OCI-LY7 (cell line): ENCODE results near the gene MTHFR. TPM values are rescaled to one million over a fixed set of nuclear protein-coding genes. Genes with fewer than 3 reads are reported as not detected.

Experiments used
- BruUV-seq: library from RNA; stranded (reverse); fragments of 400-500 nt; replicated peaks from 2 replicates; lab custom pipeline; 2021; lab: Mats Ljungman, UMichigan
- CTCF ChIA-PET: fragments of 300-600 bp; sonication (Branson Sonifier 250); formaldehyde crosslinking; loops from one replicate; lab custom pipeline; 2022; ENCODE audit warnings: antibody characterized with exemption; ENCODE audit not compliant: unreplicated experiment; lab: Charles Lee
- POLR2A ChIA-PET: fragments of 300-600 bp; sonication (Branson Sonifier 250); formaldehyde crosslinking; loops from one replicate; lab custom pipeline; 2022; ENCODE audit warnings: antibody characterized with exemption; lab: Charles Lee
- DNase-seq: peaks from one replicate; pipeline ENCODE4 v3.0.0-alpha.2; 2015; ENCODE audit warnings: low spot score
- H2AFZ ChIP-seq: fragments of 200-600 bp; sonication (generic), shearing (Covaris generic); 2 replicates; pipeline ENCODE4 v1.6.1; 2014; ENCODE audit warnings: mild to moderate bottlenecking, antibody characterized with exemption, low read length, moderate library complexity
- H3K27ac ChIP-seq: fragments of 200-600 bp; sonication (generic); 2 replicates; pipeline ENCODE4 v1.5.1; 2014; ENCODE audit warnings: mixed run types, low read depth, mild to moderate bottlenecking, moderate library complexity, low read length, inconsistent platforms; ENCODE audit not compliant: poor library complexity, severe bottlenecking
- H3K36me3 ChIP-seq: fragments of 200-600 bp; sonication (generic); 2 replicates; pipeline ENCODE4 v1.6.1; 2014; ENCODE audit warnings: mild to moderate bottlenecking, antibody characterized with exemption, low read length, moderate library complexity, mixed read lengths; ENCODE audit not compliant: insufficient read depth
- H3K4me1 ChIP-seq: fragments of 200-600 bp; sonication (generic); 2 replicates; pipeline ENCODE4 v1.5.1; 2014; ENCODE audit warnings: mild to moderate bottlenecking, low read length; ENCODE audit not compliant: insufficient read depth, poor library complexity, severe bottlenecking
- H3K4me2 ChIP-seq: fragments of 200-600 bp; sonication (generic); 2 replicates; pipeline ENCODE4 v1.6.1; 2014; ENCODE audit warnings: mild to moderate bottlenecking, low read length
- H3K4me3 ChIP-seq: fragments of 200-600 bp; sonication (generic); 2 replicates; pipeline ENCODE4 v1.5.1; 2014; ENCODE audit warnings: mild to moderate bottlenecking, low read depth, low read length; ENCODE audit not compliant: poor library complexity, severe bottlenecking
- H3K79me2 ChIP-seq: fragments of 200-600 bp; sonication (generic); 2 replicates; pipeline ENCODE4 v1.6.1; 2016; ENCODE audit warnings: low read depth, mild to moderate bottlenecking, low read length, moderate library complexity, mixed read lengths; ENCODE audit not compliant: insufficient read depth
- H3K9me2 ChIP-seq: fragments of 200-600 bp; sonication (generic); 2 replicates; pipeline ENCODE4 v1.6.1; 2016; ENCODE audit warnings: mild to moderate bottlenecking, low read length, mixed read lengths; ENCODE audit not compliant: insufficient read depth
- H3K9me3 ChIP-seq: fragments of 200-600 bp; sonication (generic); 2 replicates; pipeline ENCODE4 v1.6.1; 2014; ENCODE audit warnings: mild to moderate bottlenecking, mixed run types, low read length, mixed read lengths
- H4K20me1 ChIP-seq: fragments of 200-600 bp; sonication (generic); 2 replicates; pipeline ENCODE4 v1.6.1; 2014; ENCODE audit warnings: mild to moderate bottlenecking, antibody characterized with exemption, low read length, moderate library complexity, mixed read lengths; ENCODE audit not compliant: insufficient read depth
- CTCF ChIP-seq: fragments of 200-600 bp; sonication (generic); conservative IDR thresholded peaks from 2 replicates; pipeline ENCODE4 v1.5.1; 2014; ENCODE audit warnings: mild to moderate bottlenecking, antibody characterized with exemption, low read length, moderate library complexity, mixed read lengths
- EZH2phosphoT487 ChIP-seq: fragments of 200-600 bp; sonication (generic); IDR thresholded peaks from 2 replicates; pipeline ENCODE4 v1.6.1; 2018; ENCODE audit warnings: low read depth, borderline replicate concordance, mild to moderate bottlenecking, mixed run types, antibody characterized with exemption, low read length, moderate library complexity, mixed read lengths
- intact Hi-C: fragments of 100-400 bp; cut with micrococcal nuclease; formaldehyde crosslinking; loops from one replicate; pipeline ENCODE4 v1.10.0; 2022; ENCODE audit not compliant: unreplicated experiment
- total RNA-seq, 2 experiments: library from RNA; depleted of rRNA in 1 of 2; stranded (reverse); fragments of >200 nt in 1 of 2; shearing (Covaris generic) in 1 of 2; gene quantifications; 2 replicates each; pipeline ENCODE4 v1.2.3, GENCODE V29; 2014 to 2022

Gene MTHFR
- total RNA-seq, 2 experiments from 2014 or later, result 31.6 to 54.6 TPM

- no peak for DNase-seq
- TF ChIP-seq CTCF (no peak), EZH2phosphoT487 (no peak)
- ChIA-PET POLR2A (no interaction called here), CTCF (no interaction called here)
- no peaks in the 10 kb centered on the region; the same call in 1 of the 2 replicates for H3K79me2 ChIP-seq
- H3K4me2 ChIP-seq, result no peak overlapping the region
- intact Hi-C loops, result no loop called here
- H3K27ac ChIP-seq, result no peak overlapping the region
- H3K9me3 ChIP-seq, result no peaks in the 10 kb centered on the region
- H3K9me2 ChIP-seq, result no peaks in the 10 kb centered on the region
- peaks cover 14% of the 10 kb centered on the region for H3K4me1 ChIP-seq
- no peaks in the 10 kb centered on the region for H3K36me3 ChIP-seq
- no peak overlapping the region for H2AFZ ChIP-seq
- no TSS peak for BruUV-seq
- no peak overlapping the region for H3K4me3 ChIP-seq
- H4K20me1 ChIP-seq, result no peaks in the 10 kb centered on the region
Measured at GRCh38 chr1:11740258-11741192, 65.2 kb downstream of the MTHFR start.

GRCh38 chr1:11738783-11739182 lies 67.0 kb downstream of the MTHFR start:
- no peak overlapping the region for H3K4me3 ChIP-seq
- no peaks in the 10 kb centered on the region for H3K9me3 ChIP-seq
- no peak overlapping the region for H3K4me2 ChIP-seq
- peaks cover 17% of the 10 kb centered on the region for H3K4me1 ChIP-seq
- intact Hi-C loops, result loop anchor here (10.0 kb wide), 1 partner anchor 246 kb away; the partner anchor contains the start of gene MFN2
- ChIA-PET CTCF (no interaction called here), POLR2A (interaction anchor here (0.5 kb wide), 1 partner anchor 1296 kb away, joined by 3 read pairs; no protein-coding TSS in a partner anchor)
- H4K20me1 ChIP-seq, result no peaks in the 10 kb centered on the region
- no peak overlapping the region for H2AFZ ChIP-seq
- BruUV-seq, result no TSS peak
- no peak for DNase-seq
- no peak overlapping the region for H3K27ac ChIP-seq
- no peaks in the 10 kb centered on the region; the same call in 1 of the 2 replicates for H3K79me2 ChIP-seq
- no peaks in the 10 kb centered on the region for H3K36me3 ChIP-seq
- H3K9me2 ChIP-seq, result no peaks in the 10 kb centered on the region
- TF ChIP-seq EZH2phosphoT487, result no peak
- TF ChIP-seq CTCF, result no peak
